Measurements from ENCODE around the gene SRSF9.

Gene SRSF9

GRCh38 chr12:120508537-120508936 lies 39.0 kb upstream of the SRSF9 start:
- Histone ChIP-seq H3K9ac (ENCODE audit: low read length) (no peak overlapping the region), H3K9me3 (ENCODE audit: insufficient read depth, low read length) (no peaks in the 10 kb centered on the region), H3K79me2 (ENCODE audit: low read length) (no peaks in the 10 kb centered on the region), H3K36me3 (replicated peaks; ENCODE audit: low read depth, low read length) (peaks cover 15% of the 10 kb centered on the region), H3K4me3 (ENCODE audit: low read length) (no peak overlapping the region), H4K20me1 (ENCODE audit: insufficient read depth, low read length) (no peaks in the 10 kb centered on the region), H3K27me3 (ENCODE audit: low read depth, low read length) (no peaks in the 10 kb centered on the region), H2AFZ (ENCODE audit: low read depth, low read length) (no peak overlapping the region), H3K4me2 (ENCODE audit: low read length) (no peak overlapping the region), H3K4me1 (ENCODE audit: low read length) (no peaks in the 10 kb centered on the region), H3K27ac (ENCODE audit: low read length) (no peak overlapping the region)
- no peak for TF ChIP-seq EZH2phosphoT487 (IDR thresholded peaks at IDR 0.05; ENCODE audit: low read depth)

GRCh38 chr12:120504587-120504986 lies 35.0 kb upstream of the SRSF9 start:
- Histone ChIP-seq H3K79me2 (ENCODE audit: low read length) (no peaks in the 10 kb centered on the region), H3K9ac (ENCODE audit: low read length) (no peak overlapping the region), H3K27ac (ENCODE audit: low read length) (no peak overlapping the region), H3K4me3 (ENCODE audit: low read length) (no peak overlapping the region), H4K20me1 (ENCODE audit: insufficient read depth, low read length) (no peaks in the 10 kb centered on the region), H3K9me3 (ENCODE audit: insufficient read depth, low read length) (no peaks in the 10 kb centered on the region), H3K4me1 (ENCODE audit: low read length) (no peaks in the 10 kb centered on the region), H3K27me3 (ENCODE audit: low read depth, low read length) (no peaks in the 10 kb centered on the region), H3K36me3 (replicated peaks; ENCODE audit: low read depth, low read length) (peaks cover 23% of the 10 kb centered on the region), H2AFZ (ENCODE audit: low read depth, low read length) (no peak overlapping the region), H3K4me2 (ENCODE audit: low read length) (no peak overlapping the region)
- TF ChIP-seq CTCF (IDR thresholded peaks at IDR 0.05; ENCODE audit: low read depth, low read length) (no peak), EZH2phosphoT487 (IDR thresholded peaks at IDR 0.05; ENCODE audit: low read depth) (no peak)

GRCh38 chr12:120500581-120500980 lies 31.0 kb upstream of the SRSF9 start:
- no peak overlapping the region for H3K4me3 ChIP-seq (ENCODE audit: low read length)
- H3K4me2 ChIP-seq (ENCODE audit: low read length): no peak overlapping the region
- no peaks in the 10 kb centered on the region for H3K27me3 ChIP-seq (ENCODE audit: low read depth, low read length)
- H3K79me2 ChIP-seq (ENCODE audit: low read length): peaks cover 27% of the 10 kb centered on the region
- H3K9ac ChIP-seq (ENCODE audit: low read length): no peak overlapping the region
- peaks cover 8% of the 10 kb centered on the region for H3K4me1 ChIP-seq (ENCODE audit: low read length)
- H4K20me1 ChIP-seq (ENCODE audit: insufficient read depth, low read length): peaks cover 11% of the 10 kb centered on the region
- H3K36me3 ChIP-seq (replicated peaks; ENCODE audit: low read depth, low read length): peaks cover 39% of the 10 kb centered on the region
- no peak overlapping the region for H3K27ac ChIP-seq (ENCODE audit: low read length)
- H2AFZ ChIP-seq (ENCODE audit: low read depth, low read length): no peak overlapping the region
- no peaks in the 10 kb centered on the region for H3K9me3 ChIP-seq (ENCODE audit: insufficient read depth, low read length)
- TF ChIP-seq EZH2phosphoT487 (IDR thresholded peaks at IDR 0.05; ENCODE audit: low read depth): no peak
- TF ChIP-seq CTCF (IDR thresholded peaks at IDR 0.05; ENCODE audit: low read depth, low read length): no peak

GRCh38 chr12:120498870-120499515 lies 29.4 kb upstream of the SRSF9 start:
- Histone ChIP-seq H3K4me2 (ENCODE audit: low read length) (no peak overlapping the region), H3K79me2 (ENCODE audit: low read length) (peaks cover 37% of the 10 kb centered on the region), H3K27ac (ENCODE audit: low read length) (no peak overlapping the region), H2AFZ (ENCODE audit: low read depth, low read length) (no peak overlapping the region), H3K27me3 (ENCODE audit: low read depth, low read length) (no peaks in the 10 kb centered on the region), H3K36me3 (replicated peaks; ENCODE audit: low read depth, low read length) (peaks cover 33% of the 10 kb centered on the region), H3K4me3 (ENCODE audit: low read length) (no peak overlapping the region), H3K9me3 (ENCODE audit: insufficient read depth, low read length) (no peaks in the 10 kb centered on the region), H3K4me1 (ENCODE audit: low read length) (peaks cover 14% of the 10 kb centered on the region), H4K20me1 (ENCODE audit: insufficient read depth, low read length) (peaks cover 11% of the 10 kb centered on the region), H3K9ac (ENCODE audit: low read length) (no peak overlapping the region)
- no peak for TF ChIP-seq CTCF (IDR thresholded peaks at IDR 0.05; ENCODE audit: low read depth, low read length)
